ENCODE results near the gene ADH7.
"Not testable (repeated sequence)": the region's sequence is repeated elsewhere in the genome, so short reads cannot be mapped to it uniquely, and the experiment has no call there.

ADH7 gene

DNA sequence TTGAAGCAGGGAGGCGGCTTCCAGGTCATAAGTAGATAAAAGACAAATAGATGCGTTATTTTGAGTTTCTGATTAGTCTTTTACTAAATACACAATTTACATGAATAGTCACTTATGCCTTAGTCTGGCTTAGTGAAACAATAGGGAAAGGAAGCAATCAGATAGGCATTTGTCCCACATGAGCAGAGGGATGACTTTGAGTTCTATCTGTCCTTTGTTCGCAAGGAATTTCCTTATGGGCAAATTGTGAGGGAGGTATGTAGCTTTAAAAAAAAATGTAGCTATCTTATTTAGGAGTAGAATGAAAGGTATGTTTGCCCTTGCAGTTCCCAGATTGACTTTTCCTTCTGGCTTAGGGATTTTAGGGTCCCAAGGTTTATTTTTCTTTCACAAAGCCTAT is 56.3 kb downstream of the ADH7 start:
- no peak overlapping the region for H3K4me3 ChIP-seq (ENCODE audit: low read length in 2 of 2)
- H2AFZ ChIP-seq (ENCODE audit: low read length): no peak overlapping the region
- H3K4me2 ChIP-seq (ENCODE audit: insufficient read depth, low read length, poor library complexity, severe bottlenecking): no peak overlapping the region
- no peak overlapping the region for H2AK5ac ChIP-seq (ENCODE audit: low read depth, low read length)
- H3K18ac ChIP-seq (ENCODE audit: low read length): no peak overlapping the region
- no peak overlapping the region for H3K27ac ChIP-seq (replicated peaks; ENCODE audit: low read length)
- no peak overlapping the region for H4K8ac ChIP-seq (ENCODE audit: low read depth, low read length)
- no peak overlapping the region for H3K4ac ChIP-seq (ENCODE audit: low read length)
- H3K9ac ChIP-seq (ENCODE audit: low read depth, low read length, poor library complexity): no peak overlapping the region
- no peaks in the 10 kb centered on the region for H3K4me1 ChIP-seq (ENCODE audit: control insufficient read depth in 2 of 2, insufficient read depth in 1 of 2, low read depth in 1 of 2, low read length in 2 of 2)
- H3K79me1 ChIP-seq (ENCODE audit: low read depth, low read length): no peaks in the 10 kb centered on the region
- no peaks in the 10 kb centered on the region for H3K9me3 ChIP-seq (replicated peaks in 1 of 2; ENCODE audit: control insufficient read depth in 2 of 2, insufficient read depth in 1 of 2, low read depth in 1 of 2, low read length in 2 of 2)
- no peak overlapping the region for H4K91ac ChIP-seq (ENCODE audit: low read depth, low read length, poor library complexity)
- H3K36me3 ChIP-seq (replicated peaks in 1 of 2; ENCODE audit: control insufficient read depth in 2 of 2, insufficient read depth in 2 of 2, low read length in 2 of 2): no peaks in the 10 kb centered on the region
- H2BK15ac ChIP-seq (ENCODE audit: low read length): no peak overlapping the region
- H3K14ac ChIP-seq (ENCODE audit: low read length): no peak overlapping the region
- H2BK12ac ChIP-seq (ENCODE audit: low read length): no peak overlapping the region
- DNase-seq (ENCODE audit: low spot score): no peak
- H2BK120ac ChIP-seq (ENCODE audit: low read depth, low read length): no peak overlapping the region
- no peak overlapping the region for H3K23ac ChIP-seq (ENCODE audit: low read depth, low read length, poor library complexity)
- WGBS, 2 donors (ENCODE audit: extremely low coverage in 2 of 2, insufficient read length in 2 of 2, insufficient replicate concordance in 1 of 2): no CpG with 5 or more reads among the region's 3 CpGs
- no peak overlapping the region for H2BK5ac ChIP-seq (ENCODE audit: low read length)
- no peaks in the 10 kb centered on the region for H3K27me3 ChIP-seq (ENCODE audit: control insufficient read depth in 3 of 3, insufficient read depth in 3 of 3, low read depth in 1 of 3, low read length in 3 of 3)

GRCh38 chr4:99377341-99377740 is 57.8 kb downstream of the ADH7 start:
- WGBS, 2 donors (ENCODE audit: extremely low coverage in 2 of 2, insufficient read length in 2 of 2, insufficient replicate concordance in 1 of 2): no CpG with 5 or more reads among the region's 6 CpGs
- not testable (repeated sequence) for H3K9ac ChIP-seq (ENCODE audit: low read depth, low read length, poor library complexity); H4K8ac ChIP-seq (ENCODE audit: low read depth, low read length); H3K4me1 ChIP-seq (ENCODE audit: control insufficient read depth in 2 of 2, insufficient read depth in 1 of 2, low read depth in 1 of 2, low read length in 2 of 2); H2AFZ ChIP-seq (ENCODE audit: low read length); H3K79me1 ChIP-seq (ENCODE audit: low read depth, low read length); H3K4me2 ChIP-seq (ENCODE audit: insufficient read depth, low read length, poor library complexity, severe bottlenecking); H2AK5ac ChIP-seq (ENCODE audit: low read depth, low read length); H3K4ac ChIP-seq (ENCODE audit: low read length); H3K14ac ChIP-seq (ENCODE audit: low read length); H2BK15ac ChIP-seq (ENCODE audit: low read length); H3K23ac ChIP-seq (ENCODE audit: low read depth, low read length, poor library complexity); H2BK120ac ChIP-seq (ENCODE audit: low read depth, low read length); H3K4me3 ChIP-seq (ENCODE audit: low read length in 2 of 2); H2BK12ac ChIP-seq (ENCODE audit: low read length); H4K91ac ChIP-seq (ENCODE audit: low read depth, low read length, poor library complexity); H3K27me3 ChIP-seq (ENCODE audit: control insufficient read depth in 3 of 3, insufficient read depth in 3 of 3, low read depth in 1 of 3, low read length in 3 of 3); H3K18ac ChIP-seq (ENCODE audit: low read length); H3K36me3 ChIP-seq (replicated peaks in 1 of 2; ENCODE audit: control insufficient read depth in 2 of 2, insufficient read depth in 2 of 2, low read length in 2 of 2); H2BK5ac ChIP-seq (ENCODE audit: low read length); H3K9me3 ChIP-seq (replicated peaks in 1 of 2; ENCODE audit: control insufficient read depth in 2 of 2, insufficient read depth in 1 of 2, low read depth in 1 of 2, low read length in 2 of 2); DNase-seq (ENCODE audit: low spot score); H3K27ac ChIP-seq (replicated peaks; ENCODE audit: low read length)

DNA sequence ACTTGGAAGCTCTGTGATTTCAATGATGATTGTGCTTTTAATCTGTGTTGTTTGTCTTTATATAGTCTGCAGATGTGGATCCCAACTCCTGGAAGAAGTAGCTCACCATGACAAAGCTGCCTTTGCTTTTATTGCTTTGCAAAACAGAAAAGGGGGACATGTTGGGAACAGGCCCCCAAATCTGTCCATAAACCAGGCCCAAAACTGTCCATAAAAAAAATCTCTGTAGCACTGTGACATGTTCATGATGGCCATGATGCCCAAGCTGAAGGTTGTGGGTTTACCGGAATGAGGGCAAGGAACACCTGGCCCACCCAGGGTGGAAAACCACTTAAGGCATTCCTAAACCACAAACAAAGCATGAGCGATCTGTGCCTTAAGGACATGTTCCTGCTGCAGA is 62.7 kb downstream of the ADH7 start:
- H2BK120ac ChIP-seq (ENCODE audit: low read depth, low read length); H4K91ac ChIP-seq (ENCODE audit: low read depth, low read length, poor library complexity); H2BK15ac ChIP-seq (ENCODE audit: low read length); H3K79me1 ChIP-seq (ENCODE audit: low read depth, low read length); H3K36me3 ChIP-seq (replicated peaks in 1 of 2; ENCODE audit: control insufficient read depth in 2 of 2, insufficient read depth in 2 of 2, low read length in 2 of 2); H3K4me2 ChIP-seq (ENCODE audit: insufficient read depth, low read length, poor library complexity, severe bottlenecking); H3K4me3 ChIP-seq (ENCODE audit: low read length in 2 of 2); H3K14ac ChIP-seq (ENCODE audit: low read length); H3K9me3 ChIP-seq (replicated peaks in 1 of 2; ENCODE audit: control insufficient read depth in 2 of 2, insufficient read depth in 1 of 2, low read depth in 1 of 2, low read length in 2 of 2); H3K27ac ChIP-seq (replicated peaks; ENCODE audit: low read length); H3K4me1 ChIP-seq (ENCODE audit: control insufficient read depth in 2 of 2, insufficient read depth in 1 of 2, low read depth in 1 of 2, low read length in 2 of 2); H3K9ac ChIP-seq (ENCODE audit: low read depth, low read length, poor library complexity); DNase-seq (ENCODE audit: low spot score); H3K18ac ChIP-seq (ENCODE audit: low read length); H2BK12ac ChIP-seq (ENCODE audit: low read length); H3K4ac ChIP-seq (ENCODE audit: low read length); H2AK5ac ChIP-seq (ENCODE audit: low read depth, low read length); H4K8ac ChIP-seq (ENCODE audit: low read depth, low read length); H2BK5ac ChIP-seq (ENCODE audit: low read length); H3K27me3 ChIP-seq (ENCODE audit: control insufficient read depth in 3 of 3, insufficient read depth in 3 of 3, low read depth in 1 of 3, low read length in 3 of 3); H3K23ac ChIP-seq (ENCODE audit: low read depth, low read length, poor library complexity); H2AFZ ChIP-seq (ENCODE audit: low read length): not testable (repeated sequence)
- no CpG with 5 or more reads among the region's 2 CpGs for WGBS, 2 donors (ENCODE audit: extremely low coverage in 2 of 2, insufficient read length in 2 of 2, insufficient replicate concordance in 1 of 2)

DNA sequence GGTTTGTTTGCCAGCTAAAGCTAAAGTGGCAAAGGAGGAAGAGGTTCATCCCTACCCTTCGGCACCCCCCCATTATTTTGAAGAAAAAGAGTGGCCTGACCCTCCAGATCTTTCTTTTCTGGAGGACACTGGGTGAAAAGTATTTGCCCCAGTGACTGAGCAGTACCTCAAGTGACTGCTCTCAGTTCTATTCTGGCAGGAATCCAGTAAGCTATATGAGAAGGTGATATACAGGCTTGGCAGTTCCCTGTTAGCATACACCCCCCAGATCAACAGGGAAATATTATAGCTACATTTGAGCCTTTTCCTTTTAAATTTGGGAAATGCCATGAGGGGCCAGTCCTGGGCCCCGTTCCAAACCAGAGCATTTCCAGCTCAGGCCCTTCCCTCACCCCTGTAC is 67.3 kb downstream of the ADH7 start:
- no CpG with 5 or more reads among the region's 2 CpGs for WGBS, 2 donors (ENCODE audit: extremely low coverage in 2 of 2, insufficient read length in 2 of 2, insufficient replicate concordance in 1 of 2)

More for the DNA sequence above, 67.3 kb downstream of the ADH7 start:
- H3K79me1 ChIP-seq (ENCODE audit: low read depth, low read length); H2AK5ac ChIP-seq (ENCODE audit: low read depth, low read length); H3K36me3 ChIP-seq (replicated peaks in 1 of 2; ENCODE audit: control insufficient read depth in 2 of 2, insufficient read depth in 2 of 2, low read length in 2 of 2); H3K4ac ChIP-seq (ENCODE audit: low read length); H2BK5ac ChIP-seq (ENCODE audit: low read length); H2BK15ac ChIP-seq (ENCODE audit: low read length); H2AFZ ChIP-seq (ENCODE audit: low read length); H3K9ac ChIP-seq (ENCODE audit: low read depth, low read length, poor library complexity); H3K4me3 ChIP-seq (ENCODE audit: low read length in 2 of 2); H3K14ac ChIP-seq (ENCODE audit: low read length); H3K23ac ChIP-seq (ENCODE audit: low read depth, low read length, poor library complexity); H3K9me3 ChIP-seq (replicated peaks in 1 of 2; ENCODE audit: control insufficient read depth in 2 of 2, insufficient read depth in 1 of 2, low read depth in 1 of 2, low read length in 2 of 2); H3K18ac ChIP-seq (ENCODE audit: low read length); H3K27me3 ChIP-seq (ENCODE audit: control insufficient read depth in 3 of 3, insufficient read depth in 3 of 3, low read depth in 1 of 3, low read length in 3 of 3); H2BK120ac ChIP-seq (ENCODE audit: low read depth, low read length); DNase-seq (ENCODE audit: low spot score); H3K27ac ChIP-seq (replicated peaks; ENCODE audit: low read length); H3K4me1 ChIP-seq (ENCODE audit: control insufficient read depth in 2 of 2, insufficient read depth in 1 of 2, low read depth in 1 of 2, low read length in 2 of 2); H2BK12ac ChIP-seq (ENCODE audit: low read length); H4K91ac ChIP-seq (ENCODE audit: low read depth, low read length, poor library complexity); H4K8ac ChIP-seq (ENCODE audit: low read depth, low read length): not testable (repeated sequence)
- peak overlapping the region; percentile 11 for H3K4me2 ChIP-seq (ENCODE audit: insufficient read depth, low read length, poor library complexity, severe bottlenecking)
